Measurements from ENCODE around the gene CIB4. TPM values are rescaled to one million over a fixed set of nuclear protein-coding genes. Genes with fewer than 3 reads are reported as not detected.
"Not testable (repeated sequence)": the region's sequence is repeated elsewhere in the genome, so short reads cannot be mapped to it uniquely, and the experiment has no call there.

Gene CIB4
- total RNA-seq, 2 experiments from 2014 or later = not detected

GRCh38 chr2:26672112-26672817 is 31.1 kb upstream of the CIB4 start:
- Mint-ChIP-seq H3K27ac (no peak overlapping the region), H3K36me3 (no peaks in the 10 kb centered on the region), H3K4me1 (no peaks in the 10 kb centered on the region), H3K9me3 (no peaks in the 10 kb centered on the region), H3K27me3 (peaks cover 48% of the 10 kb centered on the region), H3K4me3 (no peak overlapping the region)
- DNase-seq = no peak

DNA sequence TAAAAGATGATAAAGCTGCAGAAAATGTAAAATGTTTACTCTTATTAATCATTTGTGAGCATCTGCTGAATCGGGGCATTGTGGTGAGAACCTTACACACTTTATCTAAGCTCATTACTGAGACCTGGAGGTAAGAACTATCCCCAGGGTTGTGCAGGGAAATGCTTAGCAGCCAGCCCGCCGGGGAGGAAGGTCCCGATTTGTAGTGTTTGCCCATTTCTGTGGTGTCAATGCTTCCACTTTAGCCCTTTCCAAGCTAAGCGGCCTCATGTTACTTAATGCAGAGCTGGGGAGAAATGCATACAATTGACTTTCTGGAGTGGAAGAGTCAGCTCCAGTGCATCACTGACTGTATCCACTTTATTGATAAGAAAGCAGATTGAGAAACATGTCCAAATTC is 30.5 kb upstream of the CIB4 start:
- Mint-ChIP-seq H3K4me1 (no peaks in the 10 kb centered on the region), H3K4me3 (no peak overlapping the region), H3K27ac (no peak overlapping the region), H3K27me3 (peaks cover 48% of the 10 kb centered on the region), H3K36me3 (no peaks in the 10 kb centered on the region), H3K9me3 (no peaks in the 10 kb centered on the region)
- no peak for DNase-seq

DNA sequence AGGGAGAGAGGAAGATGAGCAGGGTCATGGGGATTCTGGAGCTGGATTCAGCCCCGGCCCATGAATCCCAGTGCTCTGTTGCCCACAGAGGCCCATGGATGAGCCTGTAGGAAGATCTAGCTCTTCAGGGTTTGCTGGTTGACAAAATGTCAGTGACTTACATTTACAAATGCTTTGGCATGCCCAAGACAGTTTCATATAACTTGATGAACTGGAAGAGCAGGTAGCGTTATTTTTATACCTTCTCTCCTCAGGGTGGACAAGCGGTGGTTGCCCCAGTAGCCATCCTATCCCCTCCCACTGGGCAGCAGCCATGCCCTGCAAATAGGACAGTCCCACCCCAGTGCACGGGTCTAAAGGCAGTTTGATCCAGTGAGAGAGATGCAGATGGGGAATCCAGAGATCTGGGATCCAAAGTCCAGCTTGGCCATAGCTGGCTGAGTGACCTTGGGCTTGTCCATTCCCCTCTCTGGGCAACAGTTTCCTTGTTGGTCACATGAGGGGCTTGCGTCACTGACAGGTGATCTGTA is 29.8 kb upstream of the CIB4 start:
- H3K27ac Mint-ChIP-seq = no peak overlapping the region
- peaks cover 48% of the 10 kb centered on the region for H3K27me3 Mint-ChIP-seq
- H3K4me3 Mint-ChIP-seq = no peak overlapping the region
- H3K36me3 Mint-ChIP-seq = no peaks in the 10 kb centered on the region
- DNase-seq = no peak
- H3K9me3 Mint-ChIP-seq = no peaks in the 10 kb centered on the region
- no peaks in the 10 kb centered on the region for H3K4me1 Mint-ChIP-seq

GRCh38 chr2:26670171-26670570 is 29.0 kb upstream of the CIB4 start:
- Mint-ChIP-seq H3K9me3 (no peaks in the 10 kb centered on the region), H3K36me3 (no peaks in the 10 kb centered on the region), H3K27ac (no peak overlapping the region), H3K4me3 (no peak overlapping the region), H3K27me3 (peaks cover 52% of the 10 kb centered on the region), H3K4me1 (no peaks in the 10 kb centered on the region)
- no peak for DNase-seq

DNA sequence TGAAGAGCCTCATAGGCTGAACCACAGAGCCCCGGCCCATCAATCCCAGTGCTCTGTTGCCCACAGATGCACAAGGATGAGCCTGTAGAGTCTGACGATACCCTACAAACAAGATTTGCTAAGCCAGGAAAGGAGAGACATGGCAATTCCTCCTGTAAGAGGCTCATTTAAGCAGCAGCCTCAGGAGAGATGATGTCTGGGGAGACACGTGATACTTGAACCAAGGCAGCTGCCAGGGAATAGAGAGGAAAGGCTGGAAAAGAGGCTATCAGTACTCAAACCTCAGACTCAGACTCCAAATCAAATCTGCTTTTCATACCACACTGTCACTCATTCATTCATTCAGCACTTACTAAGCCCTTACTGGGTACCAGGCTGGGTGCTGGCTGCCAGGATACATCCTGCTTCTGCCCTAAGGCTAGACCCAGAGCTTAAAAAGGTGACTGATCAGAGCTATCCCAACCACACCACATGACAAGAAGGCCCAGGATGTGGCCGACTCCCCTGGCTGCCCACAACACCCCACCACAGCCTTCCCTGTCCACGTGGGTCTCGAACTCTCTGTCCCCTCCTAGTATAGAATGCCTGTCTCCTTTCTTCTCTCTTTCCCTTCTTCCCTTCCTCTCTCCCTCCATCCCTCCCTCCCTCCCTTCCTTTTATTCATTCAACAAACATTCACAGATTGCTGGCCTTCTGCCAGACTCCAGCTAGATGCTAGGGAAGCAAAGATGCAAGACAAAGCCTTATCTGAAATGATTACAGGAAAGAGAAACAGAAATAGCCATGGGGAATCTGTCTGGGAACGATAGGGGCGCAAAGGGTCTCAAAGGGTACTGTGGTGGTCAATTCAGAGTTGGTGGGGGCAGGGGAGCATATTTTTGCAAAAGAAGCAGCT is 27.9 kb upstream of the CIB4 start:
- no peak overlapping the region for H3K27ac Mint-ChIP-seq
- no peak for DNase-seq
- H3K4me3 Mint-ChIP-seq = no peak overlapping the region
- no peaks in the 10 kb centered on the region for H3K36me3 Mint-ChIP-seq
- H3K9me3 Mint-ChIP-seq = no peaks in the 10 kb centered on the region
- H3K4me1 Mint-ChIP-seq = no peaks in the 10 kb centered on the region
- H3K27me3 Mint-ChIP-seq = peaks cover 58% of the 10 kb centered on the region

DNA sequence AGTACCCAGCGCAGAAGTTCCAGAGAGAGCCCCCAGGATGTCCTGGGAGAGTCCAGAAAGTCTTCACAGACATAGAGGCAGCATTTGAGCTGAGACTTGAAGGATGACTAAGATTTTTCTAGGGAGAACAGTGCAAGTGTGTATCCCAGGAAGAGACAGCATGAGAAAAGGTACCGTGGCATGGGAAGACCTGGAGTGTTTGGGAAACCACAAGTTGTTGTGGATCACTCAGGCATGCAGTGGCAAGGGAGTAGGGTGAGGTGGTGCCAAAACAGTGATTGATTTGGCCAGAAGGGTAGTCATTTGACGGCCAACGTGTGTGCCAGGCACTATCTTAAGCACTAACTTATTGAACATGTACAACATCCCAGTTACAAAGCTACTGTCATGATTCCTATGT is 26.9 kb upstream of the CIB4 start:
- no peak overlapping the region for H3K4me3 Mint-ChIP-seq
- peaks cover 54% of the 10 kb centered on the region for H3K27me3 Mint-ChIP-seq
- no peaks in the 10 kb centered on the region for H3K4me1 Mint-ChIP-seq
- no peaks in the 10 kb centered on the region for H3K36me3 Mint-ChIP-seq
- H3K27ac Mint-ChIP-seq = no peak overlapping the region
- DNase-seq = no peak
- no peaks in the 10 kb centered on the region for H3K9me3 Mint-ChIP-seq

DNA sequence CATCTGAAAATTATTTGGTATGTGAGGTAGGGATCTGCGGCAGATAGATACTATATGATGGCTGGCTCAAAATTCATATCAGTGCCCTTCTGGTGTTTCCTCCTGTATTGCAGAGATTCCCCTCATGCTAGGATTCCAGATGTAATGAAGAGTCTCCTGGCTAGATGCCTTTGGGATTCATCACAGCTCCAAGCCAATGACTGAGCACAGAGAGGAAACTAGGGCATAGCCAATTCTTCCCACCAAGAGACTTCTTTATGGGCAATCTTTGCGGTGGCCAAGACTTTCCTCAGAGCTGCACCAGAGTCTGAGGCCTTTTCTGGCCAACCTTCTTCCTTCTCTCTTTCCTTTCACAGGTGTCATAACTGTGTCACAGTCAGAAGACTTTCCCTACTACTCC is 25.5 kb upstream of the CIB4 start:
- DNase-seq = no peak
- Mint-ChIP-seq H3K27ac (no peak overlapping the region), H3K9me3 (no peaks in the 10 kb centered on the region), H3K36me3 (no peaks in the 10 kb centered on the region), H3K4me1 (no peaks in the 10 kb centered on the region), H3K27me3 (peaks cover 47% of the 10 kb centered on the region), H3K4me3 (no peak overlapping the region)

GRCh38 chr2:26665296-26665695 is 24.1 kb upstream of the CIB4 start:
- DNase-seq, H3K36me3 Mint-ChIP-seq, H3K4me1 Mint-ChIP-seq, H3K4me3 Mint-ChIP-seq, H3K9me3 Mint-ChIP-seq, H3K27ac Mint-ChIP-seq: not testable (repeated sequence)
- peaks cover 38% of the 10 kb centered on the region for H3K27me3 Mint-ChIP-seq

- no peak overlapping the region for H3K27ac Mint-ChIP-seq
- no peak overlapping the region for H3K4me3 Mint-ChIP-seq
- DNase-seq = no peak
- peaks cover 15% of the 10 kb centered on the region for H3K27me3 Mint-ChIP-seq
- H3K9me3 Mint-ChIP-seq = peaks cover 20% of the 10 kb centered on the region
- H3K4me1 Mint-ChIP-seq = no peaks in the 10 kb centered on the region
- H3K36me3 Mint-ChIP-seq = no peaks in the 10 kb centered on the region
Observed at GRCh38 chr2:26660363-26660962, 19.3 kb upstream of the CIB4 start.

- Mint-ChIP-seq H3K4me3 (no peak overlapping the region), H3K9me3 (peaks cover 20% of the 10 kb centered on the region), H3K27me3 (peaks cover 8% of the 10 kb centered on the region), H3K36me3 (no peaks in the 10 kb centered on the region), H3K4me1 (no peaks in the 10 kb centered on the region), H3K27ac (no peak overlapping the region)
- no peak for DNase-seq
Observed at GRCh38 chr2:26658691-26659346, 17.7 kb upstream of the CIB4 start.

DNA sequence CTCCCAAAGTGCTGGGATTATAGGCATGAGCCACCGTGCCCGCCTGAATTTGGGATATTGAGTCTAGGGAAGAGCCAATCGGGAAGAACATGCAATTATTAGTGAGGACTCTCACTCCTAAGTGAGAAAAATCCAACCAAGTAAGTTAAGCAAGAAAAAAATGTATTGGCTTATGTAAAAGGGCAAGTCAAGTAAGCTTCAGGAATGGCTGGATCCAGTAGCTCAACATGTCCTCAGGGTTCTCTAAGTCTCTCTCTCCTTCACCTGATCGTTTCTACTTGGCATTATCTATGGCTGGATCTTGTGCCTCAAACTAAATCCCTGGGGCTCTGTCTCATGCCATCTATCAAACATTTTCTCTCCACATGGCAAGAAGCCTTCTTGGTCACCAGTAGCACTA is 16.1 kb upstream of the CIB4 start:
- H3K27ac Mint-ChIP-seq = no peak overlapping the region
- no peak overlapping the region for H3K4me3 Mint-ChIP-seq
- DNase-seq = no peak
- H3K36me3 Mint-ChIP-seq = no peaks in the 10 kb centered on the region
- peaks cover 20% of the 10 kb centered on the region for H3K9me3 Mint-ChIP-seq
- no peaks in the 10 kb centered on the region for H3K4me1 Mint-ChIP-seq
- peaks cover 11% of the 10 kb centered on the region for H3K27me3 Mint-ChIP-seq

- H3K27me3 Mint-ChIP-seq = peaks cover 11% of the 10 kb centered on the region
- H3K4me1 Mint-ChIP-seq = no peaks in the 10 kb centered on the region
- no peak overlapping the region for H3K4me3 Mint-ChIP-seq
- no peak for DNase-seq
- no peaks in the 10 kb centered on the region for H3K36me3 Mint-ChIP-seq
- no peak overlapping the region for H3K27ac Mint-ChIP-seq
- peaks cover 14% of the 10 kb centered on the region for H3K9me3 Mint-ChIP-seq
Observed at GRCh38 chr2:26655611-26656195, 14.5 kb upstream of the CIB4 start.

- H3K4me1 Mint-ChIP-seq, H3K27ac Mint-ChIP-seq, H3K9me3 Mint-ChIP-seq, DNase-seq, H3K4me3 Mint-ChIP-seq, H3K36me3 Mint-ChIP-seq: not testable (repeated sequence)
- peaks cover 11% of the 10 kb centered on the region for H3K27me3 Mint-ChIP-seq
Observed at GRCh38 chr2:26655120-26655519, 14.0 kb upstream of the CIB4 start.

- H3K4me1 Mint-ChIP-seq = no peaks in the 10 kb centered on the region
- H3K27me3 Mint-ChIP-seq = peaks cover 9% of the 10 kb centered on the region
- no peak overlapping the region for H3K27ac Mint-ChIP-seq
- H3K9me3 Mint-ChIP-seq = peaks cover 3% of the 10 kb centered on the region
- no peak for DNase-seq
- H3K4me3 Mint-ChIP-seq = no peak overlapping the region
- H3K36me3 Mint-ChIP-seq = no peaks in the 10 kb centered on the region
Observed at GRCh38 chr2:26654061-26654340, 12.8 kb upstream of the CIB4 start.
